ENCODE results near the gene FRMD4B. TPM values are rescaled to one million over a fixed set of nuclear protein-coding genes. Genes with fewer than 3 reads are reported as not detected.
A peak's percentile ranks its signal among the peaks of the same experiment; 100 is the strongest.

The FRMD4B gene
- total and polyA plus RNA-seq, 7 donors: 1.1 to 4.0 (median 2.9) TPM

- H3K4me3 ChIP-seq: no peak overlapping the region
- 77 to 85% (median 80%) methylated on average over 4 of the region's 4 CpGs for WGBS, 3 donors
- no peak for DNase-seq
- no peaks in the 10 kb centered on the region for H3K27me3 ChIP-seq (ENCODE audit: insufficient read depth in 3 of 3, low read length in 2 of 3)
- H3K9me3 ChIP-seq: no peaks in the 10 kb centered on the region
- intact Hi-C loops (cut with DNase I): no loop called here
- no peaks in the 10 kb centered on the region for H3K4me1 ChIP-seq
- no peaks in the 10 kb centered on the region for H3K36me3 ChIP-seq (ENCODE audit: insufficient read depth in 1 of 2, low read depth in 1 of 2)
- no peak for TF ChIP-seq CTCF (IDR thresholded peaks at IDR 0.05)
- no peak overlapping the region for H3K27ac ChIP-seq
- ATAC-seq: no peak
These were observed 66.2 kb downstream of the FRMD4B start for GRCh38 chr3:69319652-69320051.

GRCh38 chr3:69318410-69318809, 67.5 kb downstream of the FRMD4B start:
- no peaks in the 10 kb centered on the region for H3K4me1 ChIP-seq
- H3K27ac ChIP-seq: no peak overlapping the region
- no peak for DNase-seq
- whole genome bisulfite sequencing, 3 donors: 94 to 98% (median 98%) methylated on average over 5 of the region's 5 CpGs
- no peak for ATAC-seq
- no peaks in the 10 kb centered on the region for H3K9me3 ChIP-seq
- H3K36me3 ChIP-seq (ENCODE audit: insufficient read depth in 1 of 2, low read depth in 1 of 2): no peaks in the 10 kb centered on the region
- TF ChIP-seq CTCF (IDR thresholded peaks at IDR 0.05): no peak
- H3K27me3 ChIP-seq (ENCODE audit: insufficient read depth in 3 of 3, low read length in 2 of 3): no peaks in the 10 kb centered on the region
- intact Hi-C loops (cut with DNase I): no loop called here
- no peak overlapping the region for H3K4me3 ChIP-seq

GRCh38 chr3:69313251-69313650, 72.6 kb downstream of the FRMD4B start:
- Histone ChIP-seq H3K27ac (no peak overlapping the region), H3K4me1 (no peaks in the 10 kb centered on the region), H3K36me3 (ENCODE audit: insufficient read depth in 1 of 2, low read depth in 1 of 2) (no peaks in the 10 kb centered on the region), H3K4me3 (no peak overlapping the region), H3K27me3 (ENCODE audit: insufficient read depth in 3 of 3, low read length in 2 of 3) (no peaks in the 10 kb centered on the region), H3K9me3 (no peaks in the 10 kb centered on the region)
- intact Hi-C loops (cut with DNase I): loop anchor here in 1 of 2 donors (5.0 kb wide), 1 partner anchor 99 kb away; no protein-coding TSS in a partner anchor
- ATAC-seq (no peak), DNase-seq (no peak)
- WGBS, 3 donors: 61 to 82% (median 65%) methylated on average over 4 of the region's 4 CpGs
- no peak for TF ChIP-seq CTCF (IDR thresholded peaks at IDR 0.05)

- no peaks in the 10 kb centered on the region for H3K9me3 ChIP-seq
- WGBS, 3 donors: 70 to 71% (median 70%) methylated on average over 3 of the region's 3 CpGs
- DNase-seq (no peak), ATAC-seq (peak in 1 of 4 donors; percentile 48)
- H3K27ac ChIP-seq: no peak overlapping the region
- no peaks in the 10 kb centered on the region for H3K4me1 ChIP-seq
- intact Hi-C loops (cut with DNase I): loop anchor here (5.0 to 10.0 kb wide), 4 partner anchors 102 to 362 kb away; partner anchors contain the start of gene TMF1 (in 1 of the 2)
- no peaks in the 10 kb centered on the region for H3K36me3 ChIP-seq (ENCODE audit: insufficient read depth in 1 of 2, low read depth in 1 of 2)
- no peaks in the 10 kb centered on the region for H3K27me3 ChIP-seq (ENCODE audit: insufficient read depth in 3 of 3, low read length in 2 of 3)
- H3K4me3 ChIP-seq: no peak overlapping the region
- peak; percentile 38 for TF ChIP-seq CTCF (IDR thresholded peaks at IDR 0.05)
These were observed 76.1 kb downstream of the FRMD4B start for GRCh38 chr3:69309814-69310213.
